ENCODE results near the gene ZG16.

DNA sequence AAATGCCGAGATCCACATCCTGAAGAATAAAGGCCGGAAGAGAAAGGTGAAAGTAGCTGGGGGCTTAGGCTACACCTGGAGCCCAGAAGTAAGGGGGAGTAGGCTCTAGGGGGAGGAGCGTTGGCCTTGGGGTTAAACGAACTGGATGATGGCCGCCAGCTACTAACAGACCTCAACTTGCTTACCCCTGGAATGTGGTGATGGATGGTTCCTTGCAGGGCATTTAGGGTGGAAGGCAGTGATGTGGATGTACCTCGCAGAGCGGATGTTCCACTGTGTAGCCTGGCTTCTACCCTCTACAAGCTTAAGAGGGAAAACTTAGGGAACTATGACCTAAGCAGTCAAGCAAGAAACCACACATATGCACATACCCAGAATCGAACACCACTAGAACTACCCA is 26.0 kb downstream of the ZG16 start:
- TF ChIP-seq CTCF (IDR thresholded peaks at IDR 0.05; ENCODE audit: low read length): no peak
- TF ChIP-seq EZH2 (optimal IDR thresholded peaks at IDR 0.05; ENCODE audit: low read depth, low read length): no peak

Data from MM.1S (cell line).